ENCODE measurements around the gene GRM7.

DNA sequence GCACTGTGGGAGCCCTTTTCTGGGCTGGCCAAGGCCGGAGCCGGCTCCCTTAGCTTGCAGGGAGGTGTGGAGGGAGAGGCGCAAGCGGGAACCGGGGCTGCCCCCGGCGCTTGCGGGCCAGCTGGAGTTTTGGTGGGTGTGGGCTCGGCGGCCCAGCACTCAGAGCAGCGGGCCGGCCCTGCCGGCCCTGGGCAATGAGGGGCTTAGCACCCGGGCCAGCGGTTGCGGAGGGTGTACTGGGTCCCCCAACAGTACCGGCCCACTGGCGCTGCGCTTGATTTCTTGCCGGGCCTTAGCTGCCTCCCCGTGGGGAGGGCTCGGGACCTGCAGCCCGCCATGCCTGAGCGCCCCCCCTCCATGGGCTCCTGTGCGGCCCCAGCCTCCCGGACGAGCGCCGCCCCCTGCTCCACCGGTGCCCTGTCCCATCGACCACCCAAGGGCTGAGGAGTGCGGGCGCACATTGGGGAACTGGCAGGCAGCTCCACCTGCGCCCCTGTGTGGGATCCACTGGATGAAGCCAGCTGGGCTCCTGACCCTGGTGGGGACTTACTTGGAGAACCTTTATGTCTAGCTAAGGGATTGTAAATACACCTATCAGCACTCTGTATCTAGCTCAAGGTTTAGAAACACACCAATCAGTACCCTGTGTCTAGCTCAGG is 707.7 kb downstream of the GRM7 start:
- TF ChIP-seq GATA2 (IDR thresholded peaks at IDR 0.05; ENCODE audit: low read depth, low read length) = no peak
- TF ChIP-seq GATA3 (IDR thresholded peaks at IDR 0.05; ENCODE audit: low read depth, low read length) = no peak

Data from SH-SY5Y (cell line).